NCI-H345 treated with DMSO at 0.1 percent for 48 hours (cell line): ENCODE results near the gene MRPL52.
"Not testable (repeated sequence)": the region's sequence is repeated elsewhere in the genome, so short reads cannot be mapped to it uniquely, and the experiment has no call there.

Experiments used
- DNase-seq: peaks from one replicate; lab custom pipeline; 2025; ENCODE audit not compliant: unreplicated experiment; lab: John Stamatoyannopoulos, UW

MRPL52 gene

GRCh38 chr14:22852940-22853767 lies 23.5 kb downstream of the MRPL52 start:
- DNase-seq = peak; percentile 38

- DNase-seq = not testable (repeated sequence)
Measured at GRCh38 chr14:22854296-22854695, 24.6 kb downstream of the MRPL52 start.

GRCh38 chr14:22854963-22855724 lies 25.5 kb downstream of the MRPL52 start:
- DNase-seq = no peak

GRCh38 chr14:22856428-22856827 lies 26.7 kb downstream of the MRPL52 start:
- no peak for DNase-seq

- not testable (repeated sequence) for DNase-seq
Measured at GRCh38 chr14:22860377-22860776, 30.7 kb downstream of the MRPL52 start.

GRCh38 chr14:22861651-22862050 lies 32.0 kb downstream of the MRPL52 start:
- no peak for DNase-seq

- DNase-seq = no peak
Measured at GRCh38 chr14:22864979-22865378, 35.3 kb downstream of the MRPL52 start.

GRCh38 chr14:22865424-22866405 lies 36.0 kb downstream of the MRPL52 start:
- no peak for DNase-seq

GRCh38 chr14:22866874-22867273 lies 37.2 kb downstream of the MRPL52 start:
- no peak for DNase-seq

GRCh38 chr14:22870811-22871223 lies 41.1 kb downstream of the MRPL52 start:
- no peak for DNase-seq

GRCh38 chr14:22871224-22872032 lies 41.7 kb downstream of the MRPL52 start, which contains the start of gene LRP10:
Gene LRP10 (plus strand): TSS chr14:22871740. CDS start chr14:22872304, 564 bp downstream.
- DNase-seq = peak; percentile 73

GRCh38 chr14:22872033-22872832 lies 42.5 kb downstream of the MRPL52 start:
- DNase-seq = peak; percentile 43

- no peak for DNase-seq
Measured at GRCh38 chr14:22872833-22873520, 43.3 kb downstream of the MRPL52 start.

GRCh38 chr14:22875003-22875747 lies 45.5 kb downstream of the MRPL52 start:
- DNase-seq = no peak

- DNase-seq = no peak
Measured at GRCh38 chr14:22875748-22876319, 46.1 kb downstream of the MRPL52 start.

- DNase-seq = no peak
Measured at GRCh38 chr14:22877000-22877501, 47.4 kb downstream of the MRPL52 start.
